ENCODE data around the gene SCGB1C2.

The SCGB1C2 gene

DNA sequence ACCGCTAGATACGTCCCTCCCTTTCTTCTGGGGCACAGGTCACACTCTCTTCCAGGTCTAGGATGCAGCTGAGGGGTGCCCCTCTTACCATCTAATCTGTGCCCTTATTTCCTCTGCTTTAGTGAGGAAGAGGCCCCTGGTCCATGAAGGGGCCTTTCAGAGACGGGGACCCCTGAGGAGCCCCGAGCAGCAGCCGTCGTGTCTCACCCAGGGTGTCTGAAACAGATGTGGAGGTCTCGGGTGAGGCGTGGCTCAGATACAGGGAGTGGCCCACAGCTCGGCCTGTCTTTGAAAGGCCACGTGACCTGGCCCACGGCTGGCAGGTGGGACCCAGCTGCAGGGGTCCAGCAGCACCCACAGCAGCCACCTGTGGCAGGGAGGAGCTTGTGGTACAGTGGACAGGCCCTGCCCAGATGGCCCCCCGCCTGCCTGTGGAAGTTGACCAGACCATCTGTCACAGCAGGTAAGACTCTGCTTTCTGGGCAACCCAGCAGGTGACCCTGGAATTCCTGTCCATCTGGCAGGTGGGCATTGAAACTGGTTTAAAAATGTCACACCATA is 15.6 kb downstream of the SCGB1C2 start:
- DNase-seq (ENCODE audit: low read depth), result no peak
- H3K4me3 ChIP-seq (ENCODE audit: low read depth, low read length), result no peak overlapping the region
- TF ChIP-seq, protein P1, sequence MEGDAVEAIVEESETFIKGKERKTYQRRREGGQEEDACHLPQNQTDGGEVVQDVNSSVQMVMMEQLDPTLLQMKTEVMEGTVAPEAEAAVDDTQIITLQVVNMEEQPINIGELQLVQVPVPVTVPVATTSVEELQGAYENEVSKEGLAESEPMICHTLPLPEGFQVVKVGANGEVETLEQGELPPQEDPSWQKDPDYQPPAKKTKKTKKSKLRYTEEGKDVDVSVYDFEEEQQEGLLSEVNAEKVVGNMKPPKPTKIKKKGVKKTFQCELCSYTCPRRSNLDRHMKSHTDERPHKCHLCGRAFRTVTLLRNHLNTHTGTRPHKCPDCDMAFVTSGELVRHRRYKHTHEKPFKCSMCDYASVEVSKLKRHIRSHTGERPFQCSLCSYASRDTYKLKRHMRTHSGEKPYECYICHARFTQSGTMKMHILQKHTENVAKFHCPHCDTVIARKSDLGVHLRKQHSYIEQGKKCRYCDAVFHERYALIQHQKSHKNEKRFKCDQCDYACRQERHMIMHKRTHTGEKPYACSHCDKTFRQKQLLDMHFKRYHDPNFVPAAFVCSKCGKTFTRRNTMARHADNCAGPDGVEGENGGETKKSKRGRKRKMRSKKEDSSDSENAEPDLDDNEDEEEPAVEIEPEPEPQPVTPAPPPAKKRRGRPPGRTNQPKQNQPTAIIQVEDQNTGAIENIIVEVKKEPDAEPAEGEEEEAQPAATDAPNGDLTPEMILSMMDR (IDR thresholded peaks at IDR 0.05; ENCODE audit: control insufficient read depth, extremely low read depth, insufficient read depth), result no peak

DNA sequence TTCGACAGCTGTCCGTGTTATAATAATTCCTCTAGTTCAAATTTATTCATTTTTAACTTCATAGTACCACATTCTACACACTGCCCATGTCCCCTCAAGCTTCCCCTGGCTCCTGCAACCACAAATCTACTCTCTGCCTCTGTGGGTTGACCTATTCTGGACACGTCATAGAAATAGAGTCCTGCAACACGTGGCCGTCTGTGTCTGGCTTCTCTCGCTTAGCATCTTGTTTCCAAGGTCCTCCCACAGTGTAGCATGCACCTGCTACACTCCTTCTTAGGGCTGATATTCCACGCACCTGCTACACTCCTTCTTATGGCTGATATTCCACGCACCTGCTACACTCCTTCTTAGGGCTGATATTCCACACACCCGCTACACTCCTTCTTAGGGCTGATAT is 16.5 kb downstream of the SCGB1C2 start:
- H3K4me3 ChIP-seq (ENCODE audit: low read depth, low read length), result no peak overlapping the region
- TF ChIP-seq, protein P1 (IDR thresholded peaks at IDR 0.05; ENCODE audit: control insufficient read depth, extremely low read depth, insufficient read depth), result no peak

DNA sequence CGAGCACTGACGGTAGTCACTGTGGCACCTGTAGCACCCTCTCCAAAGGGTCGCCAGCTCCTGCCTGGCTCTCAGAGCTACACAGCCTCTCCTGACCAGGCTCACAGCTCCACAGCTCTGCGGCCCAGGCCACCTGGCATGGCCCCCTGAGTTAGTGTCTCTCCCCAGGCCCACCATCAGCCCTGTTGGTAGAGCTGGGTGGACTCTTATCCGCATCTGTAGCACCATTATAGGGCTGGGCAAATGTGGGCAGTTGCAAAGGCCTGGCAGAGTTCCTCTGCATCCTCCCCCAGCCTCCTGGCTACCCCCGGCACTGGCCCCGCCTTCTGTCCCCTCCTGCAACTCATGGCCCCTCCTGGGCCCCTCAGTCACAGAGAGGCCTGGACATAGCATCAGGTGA is 18.2 kb downstream of the SCGB1C2 start:
- no peak for DNase-seq (ENCODE audit: low read depth)
- TF ChIP-seq, protein P1 (IDR thresholded peaks at IDR 0.05; ENCODE audit: control insufficient read depth, extremely low read depth, insufficient read depth), result no peak
- H3K4me3 ChIP-seq (ENCODE audit: low read depth, low read length), result no peak overlapping the region

More for the DNA sequence above, 16.5 kb downstream of the SCGB1C2 start:
- no peak for DNase-seq (ENCODE audit: low read depth)

DNA sequence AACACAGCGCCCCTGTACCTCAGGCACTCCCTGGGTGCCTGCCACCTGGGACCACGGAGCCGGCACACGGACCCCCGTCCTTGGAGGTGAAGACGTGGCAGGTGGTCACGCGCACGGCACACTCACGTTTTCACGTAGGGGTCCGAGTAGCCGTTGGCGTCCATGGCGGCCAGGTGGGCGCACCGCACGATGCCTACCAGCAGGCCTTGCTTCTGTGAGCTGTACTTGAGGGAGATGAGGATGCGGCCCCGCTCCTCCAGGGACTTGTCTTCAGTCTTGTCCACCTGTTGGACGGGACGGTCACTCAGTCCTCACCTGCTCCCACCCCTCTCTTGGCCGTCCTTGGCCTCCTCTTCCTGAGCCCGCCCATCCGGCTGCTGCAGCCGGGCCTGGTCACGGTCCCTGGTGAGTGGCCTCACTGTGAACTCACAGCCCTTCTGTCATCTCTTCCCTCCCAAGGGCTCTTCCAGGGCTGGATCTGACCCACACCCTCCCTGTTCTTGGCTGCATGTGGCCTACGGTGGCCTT is 18.8 kb downstream of the SCGB1C2 start:
- DNase-seq (ENCODE audit: low read depth), result no peak
- H3K4me3 ChIP-seq (ENCODE audit: low read depth, low read length), result no peak overlapping the region
- TF ChIP-seq, protein P1 (IDR thresholded peaks at IDR 0.05; ENCODE audit: control insufficient read depth, extremely low read depth, insufficient read depth), result no peak

DNA sequence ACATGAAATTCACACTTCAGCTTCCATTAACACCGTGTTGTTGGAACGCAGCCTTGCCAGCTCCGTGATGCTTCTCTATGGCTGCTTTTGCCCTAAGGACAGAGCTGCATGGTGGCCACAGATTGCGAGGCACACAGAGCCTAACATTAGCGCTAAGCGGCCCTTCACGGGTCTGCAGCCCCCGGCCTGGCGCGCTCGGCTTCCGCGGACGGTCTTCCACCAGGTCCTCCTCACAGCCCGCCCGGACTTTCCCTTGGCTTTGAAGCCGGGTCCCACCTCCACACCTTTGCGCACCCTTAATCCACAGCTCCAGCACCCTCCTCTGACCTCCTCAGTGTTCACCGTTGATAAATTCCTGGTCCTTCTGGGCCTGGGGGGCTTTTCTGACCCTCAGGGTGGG is 19.6 kb downstream of the SCGB1C2 start:
- TF ChIP-seq, protein P1 (IDR thresholded peaks at IDR 0.05; ENCODE audit: control insufficient read depth, extremely low read depth, insufficient read depth), result no peak
- H3K4me3 ChIP-seq (ENCODE audit: low read depth, low read length), result no peak overlapping the region
- no peak for DNase-seq (ENCODE audit: low read depth)

DNA sequence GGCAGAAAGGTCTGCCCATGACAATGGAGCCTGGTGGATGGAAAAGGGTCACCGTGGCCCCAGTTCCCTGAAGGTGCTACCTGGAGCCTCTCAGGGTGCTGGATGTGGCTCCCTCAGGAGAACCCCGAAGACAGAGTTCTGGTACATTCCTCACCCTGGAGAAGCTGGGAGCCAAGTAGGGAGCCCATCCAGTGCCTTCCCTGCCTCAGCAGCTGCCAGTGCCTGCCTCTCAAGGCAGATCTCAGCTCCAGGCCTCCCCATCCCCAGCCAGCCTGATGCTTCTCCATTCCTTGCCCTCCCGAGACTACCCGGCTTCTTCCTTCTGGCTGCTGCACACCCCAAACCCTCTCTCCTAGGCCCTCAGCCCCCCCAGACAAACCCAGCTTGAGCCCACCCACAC is 20.5 kb downstream of the SCGB1C2 start:
- TF ChIP-seq, protein P1 (IDR thresholded peaks at IDR 0.05; ENCODE audit: control insufficient read depth, extremely low read depth, insufficient read depth), result no peak
- no peak for DNase-seq (ENCODE audit: low read depth)
- no peak overlapping the region for H3K4me3 ChIP-seq (ENCODE audit: low read depth, low read length)

DNA sequence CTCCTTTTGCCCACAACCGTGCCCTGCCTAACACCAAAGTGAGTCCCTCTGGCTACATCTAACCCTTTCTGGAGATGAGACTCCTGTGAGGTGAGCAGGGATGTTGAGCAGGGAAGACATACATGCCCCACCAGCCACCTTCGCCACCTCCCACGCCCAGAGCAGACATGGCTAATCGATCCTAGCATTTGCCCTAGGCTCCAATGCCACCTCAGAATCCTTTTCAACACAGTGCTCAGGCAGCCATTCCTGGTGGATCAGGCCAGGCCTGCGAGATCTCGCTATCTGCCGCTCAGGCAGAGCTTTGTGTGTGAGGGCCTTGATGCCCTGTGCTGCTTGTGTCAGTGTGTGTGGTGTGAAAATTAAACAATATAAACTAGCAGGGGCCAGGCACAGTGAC is 21.0 kb downstream of the SCGB1C2 start:
- TF ChIP-seq, protein P1 (IDR thresholded peaks at IDR 0.05; ENCODE audit: control insufficient read depth, extremely low read depth, insufficient read depth), result no peak
- no peak overlapping the region for H3K4me3 ChIP-seq (ENCODE audit: low read depth, low read length)
- no peak for DNase-seq (ENCODE audit: low read depth)

Measured in LNCaP clone FGC (cell line).